HEK293 (cell line): ENCODE results near the gene GIPC1.
A peak's percentile ranks its signal among the peaks of the same experiment; 100 is the strongest.

Source experiments
- CTCF ChIA-PET: fragments of 350-600 bp; formaldehyde crosslinking; extraction: SDS; loops from one replicate; lab custom pipeline; 2021; ENCODE audit warnings: antibody characterized with exemption; lab: Yijun Ruan, JAX
- POLR2A ChIA-PET: fragments of 300-600 bp; formaldehyde crosslinking; extraction: SDS; loops from one replicate; lab custom pipeline; 2020; ENCODE audit warnings: antibody characterized with exemption, inconsistent platforms; lab: Yijun Ruan, JAX
- H3K27ac ChIP-seq: fragments of 200-500 bp; sonication (Bioruptor generic); 2 replicates; pipeline ENCODE4 v1.5.1; 2014; ENCODE audit warnings: low read depth, low read length, control low read depth, inconsistent platforms; ENCODE audit errors: extremely low read depth
- H3K36me3 ChIP-seq, 2 experiments: fragments of 200-500 bp in 1 of 2; sonication (Bioruptor generic) in 1 of 2; 1 replicate in 1 of 2; 2 replicates in 1 of 2; pipeline ENCODE4 v1.5.1; 2014 to 2017; ENCODE audit warnings: inconsistent platforms in 2 of 2, low read length in 2 of 2; ENCODE audit not compliant: control insufficient read depth in 2 of 2, insufficient read depth in 1 of 2
- H3K4me1 ChIP-seq: fragments of 200-500 bp; sonication (Bioruptor generic); 2 replicates; pipeline ENCODE4 v1.5.1; 2014; ENCODE audit warnings: mild to moderate bottlenecking, low read length, inconsistent platforms; ENCODE audit not compliant: control insufficient read depth, insufficient read depth
- H3K4me3 ChIP-seq: 2 replicates; pipeline ENCODE4 v1.5.1; 2011; ENCODE audit warnings: low read depth, mild to moderate bottlenecking, control low read depth, low read length, moderate library complexity
- H3K9me3 ChIP-seq: fragments of 200-500 bp; sonication (Bioruptor generic); 2 replicates; pipeline ENCODE4 v1.5.1; 2014; ENCODE audit warnings: low read depth, low read length, inconsistent platforms; ENCODE audit not compliant: control insufficient read depth, insufficient read depth
- GFI1B ChIP-seq: fragments of 450-650 bp; formaldehyde crosslinking; IDR thresholded peaks from 2 replicates; pipeline ENCODE4 v1.5.1; 2016; ENCODE audit warnings: missing biosample characterization, missing genetic modification characterization
- SALL2 ChIP-seq: fragments of 450-650 bp; formaldehyde crosslinking; IDR thresholded peaks from 2 replicates; pipeline ENCODE4 v1.5.0; 2017; ENCODE audit warnings: missing biosample characterization, mild to moderate bottlenecking, missing genetic modification characterization, borderline replicate concordance
- SCRT2 ChIP-seq: fragments of 450-650 bp; formaldehyde crosslinking; IDR thresholded peaks from 2 replicates; pipeline ENCODE4 v1.5.1; 2016; ENCODE audit warnings: missing biosample characterization, missing genetic modification characterization
- ZNF112 ChIP-seq: fragments of 450-650 bp; formaldehyde crosslinking; IDR thresholded peaks from 2 replicates; pipeline ENCODE4 v1.5.0; 2017; ENCODE audit warnings: missing biosample characterization, missing genetic modification characterization
- ZNF335 ChIP-seq: fragments of 450-650 bp; formaldehyde crosslinking; conservative IDR thresholded peaks from 2 replicates; pipeline ENCODE4 v1.5.1; 2016; ENCODE audit warnings: missing biosample characterization, missing genetic modification characterization
- ZNF341 ChIP-seq: fragments of 450-650 bp; formaldehyde crosslinking; IDR thresholded peaks from 2 replicates; pipeline ENCODE4; 2016; ENCODE audit warnings: low read depth, missing biosample characterization, missing genetic modification characterization
- ZNF416 ChIP-seq: fragments of 450-650 bp; formaldehyde crosslinking; IDR thresholded peaks from 2 replicates; pipeline ENCODE4 v1.5.1; 2016; ENCODE audit warnings: missing biosample characterization, missing genetic modification characterization
- ZNF433 ChIP-seq: fragments of 450-650 bp; formaldehyde crosslinking; IDR thresholded peaks from 2 replicates; pipeline ENCODE4 v1.5.1; 2016; ENCODE audit warnings: missing biosample characterization, missing genetic modification characterization, low read depth
- ZNF558 ChIP-seq: fragments of 450-650 bp; formaldehyde crosslinking; IDR thresholded peaks from 2 replicates; pipeline ENCODE4 v1.5.1; 2016; ENCODE audit warnings: missing biosample characterization, missing genetic modification characterization
- ZNF561 ChIP-seq: fragments of 450-650 bp; IDR thresholded peaks from 2 replicates; pipeline ENCODE4 v1.5.1; 2018; ENCODE audit warnings: missing biosample characterization, missing genetic modification characterization, borderline replicate concordance
- ZNF654 ChIP-seq: fragments of 450-650 bp; formaldehyde crosslinking; IDR thresholded peaks from 2 replicates; pipeline ENCODE4 v1.5.1; 2016; ENCODE audit warnings: low read depth, missing biosample characterization, missing genetic modification characterization
- ZNF664 ChIP-seq: fragments of 450-650 bp; formaldehyde crosslinking; IDR thresholded peaks from 2 replicates; pipeline ENCODE4 v1.5.1; 2016; ENCODE audit warnings: missing biosample characterization, missing genetic modification characterization
- ZNF76 ChIP-seq: fragments of 450-650 bp; formaldehyde crosslinking; IDR thresholded peaks from 2 replicates; pipeline ENCODE4; 2016; ENCODE audit warnings: low read depth, missing biosample characterization, missing genetic modification characterization, borderline replicate concordance
- TF ChIP-seq, protein P1 (sequence below): fragments of 450-650 bp; formaldehyde crosslinking; IDR thresholded peaks from 2 replicates; pipeline ENCODE4 v1.5.1; 2016; ENCODE audit warnings: missing biosample characterization, missing genetic modification characterization, borderline replicate concordance
- TF ChIP-seq, protein P2 (sequence below): fragments of 450-650 bp; formaldehyde crosslinking; IDR thresholded peaks from 2 replicates; pipeline ENCODE4 v1.5.1; 2016; ENCODE audit warnings: missing biosample characterization, missing genetic modification characterization, borderline replicate concordance
- TF ChIP-seq, protein P3 (sequence below): fragments of 450-650 bp; formaldehyde crosslinking; IDR thresholded peaks from 2 replicates; pipeline ENCODE4 v1.5.1; 2016; ENCODE audit warnings: missing biosample characterization, missing genetic modification characterization

Gene GIPC1

DNA sequence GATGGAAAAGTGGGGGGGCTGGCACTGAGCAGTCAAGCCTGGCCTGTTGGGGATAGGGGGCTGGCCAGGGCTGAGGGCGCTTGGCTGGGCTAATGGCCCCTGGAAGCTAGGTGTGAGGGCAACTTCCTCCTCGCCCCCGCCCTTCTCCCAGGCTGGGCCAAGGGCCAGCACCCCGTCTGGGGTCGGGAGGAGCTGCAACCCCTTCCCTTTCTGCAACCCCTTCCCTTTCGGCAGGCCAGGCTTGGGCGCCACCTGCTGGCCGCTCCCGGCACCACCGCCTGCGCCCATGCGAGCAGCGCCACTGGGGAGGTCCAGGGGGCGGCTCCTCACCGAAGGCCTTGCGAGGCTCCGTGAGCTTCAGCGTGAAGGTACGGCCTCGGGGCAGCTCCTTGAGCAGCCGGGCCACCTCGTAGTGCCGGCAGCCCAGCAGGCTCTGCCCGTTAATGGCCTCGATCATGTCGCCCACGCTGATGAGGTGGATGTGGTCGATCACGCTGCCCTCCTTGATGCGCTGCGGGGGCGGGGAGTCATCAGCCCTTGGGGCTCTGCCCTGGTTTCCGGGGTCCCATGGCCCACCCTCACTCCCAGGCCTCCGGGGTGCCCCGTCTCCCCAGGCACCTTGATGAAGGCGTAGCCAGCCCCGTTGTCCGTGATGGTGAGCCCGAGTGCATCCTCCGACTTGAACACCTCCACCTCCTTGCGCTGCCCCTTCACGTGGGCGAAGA, 15.8 kb downstream of the GIPC1 start (continued):
- TF ChIP-seq, protein P1, sequence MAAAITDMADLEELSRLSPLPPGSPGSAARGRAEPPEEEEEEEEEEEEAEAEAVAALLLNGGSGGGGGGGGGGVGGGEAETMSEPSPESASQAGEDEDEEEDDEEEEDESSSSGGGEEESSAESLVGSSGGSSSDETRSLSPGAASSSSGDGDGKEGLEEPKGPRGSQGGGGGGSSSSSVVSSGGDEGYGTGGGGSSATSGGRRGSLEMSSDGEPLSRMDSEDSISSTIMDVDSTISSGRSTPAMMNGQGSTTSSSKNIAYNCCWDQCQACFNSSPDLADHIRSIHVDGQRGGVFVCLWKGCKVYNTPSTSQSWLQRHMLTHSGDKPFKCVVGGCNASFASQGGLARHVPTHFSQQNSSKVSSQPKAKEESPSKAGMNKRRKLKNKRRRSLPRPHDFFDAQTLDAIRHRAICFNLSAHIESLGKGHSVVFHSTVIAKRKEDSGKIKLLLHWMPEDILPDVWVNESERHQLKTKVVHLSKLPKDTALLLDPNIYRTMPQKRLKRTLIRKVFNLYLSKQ (tag by site-specific recombination): no peak
- TF ChIP-seq ZNF76 (no peak), ZNF341 (tag by site-specific recombination) (no peak), SALL2 (no peak), ZNF664 (tag by site-specific recombination) (no peak), ZNF558 (tag by site-specific recombination) (no peak), ZNF561 (peak; percentile 61), ZNF433 (tag by site-specific recombination) (no peak), ZNF654 (peak; percentile 35), SCRT2 (tag by site-specific recombination) (no peak), GFI1B (no peak), ZNF112 (tag by site-specific recombination) (no peak), ZNF335 (tag by site-specific recombination) (no peak)
- TF ChIP-seq, protein P2, sequence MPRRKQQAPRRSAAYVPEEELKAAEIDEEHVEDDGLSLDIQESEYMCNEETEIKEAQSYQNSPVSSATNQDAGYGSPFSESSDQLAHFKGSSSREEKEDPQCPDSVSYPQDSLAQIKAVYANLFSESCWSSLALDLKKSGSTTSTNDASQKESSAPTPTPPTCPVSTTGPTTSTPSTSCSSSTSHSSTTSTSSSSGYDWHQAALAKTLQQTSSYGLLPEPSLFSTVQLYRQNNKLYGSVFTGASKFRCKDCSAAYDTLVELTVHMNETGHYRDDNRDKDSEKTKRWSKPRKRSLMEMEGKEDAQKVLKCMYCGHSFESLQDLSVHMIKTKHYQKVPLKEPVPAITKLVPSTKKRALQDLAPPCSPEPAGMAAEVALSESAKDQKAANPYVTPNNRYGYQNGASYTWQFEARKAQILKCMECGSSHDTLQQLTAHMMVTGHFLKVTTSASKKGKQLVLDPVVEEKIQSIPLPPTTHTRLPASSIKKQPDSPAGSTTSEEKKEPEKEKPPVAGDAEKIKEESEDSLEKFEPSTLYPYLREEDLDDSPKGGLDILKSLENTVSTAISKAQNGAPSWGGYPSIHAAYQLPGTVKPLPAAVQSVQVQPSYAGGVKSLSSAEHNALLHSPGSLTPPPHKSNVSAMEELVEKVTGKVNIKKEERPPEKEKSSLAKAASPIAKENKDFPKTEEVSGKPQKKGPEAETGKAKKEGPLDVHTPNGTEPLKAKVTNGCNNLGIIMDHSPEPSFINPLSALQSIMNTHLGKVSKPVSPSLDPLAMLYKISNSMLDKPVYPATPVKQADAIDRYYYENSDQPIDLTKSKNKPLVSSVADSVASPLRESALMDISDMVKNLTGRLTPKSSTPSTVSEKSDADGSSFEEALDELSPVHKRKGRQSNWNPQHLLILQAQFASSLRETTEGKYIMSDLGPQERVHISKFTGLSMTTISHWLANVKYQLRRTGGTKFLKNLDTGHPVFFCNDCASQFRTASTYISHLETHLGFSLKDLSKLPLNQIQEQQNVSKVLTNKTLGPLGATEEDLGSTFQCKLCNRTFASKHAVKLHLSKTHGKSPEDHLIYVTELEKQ (tag by site-specific recombination): no peak

DNA sequence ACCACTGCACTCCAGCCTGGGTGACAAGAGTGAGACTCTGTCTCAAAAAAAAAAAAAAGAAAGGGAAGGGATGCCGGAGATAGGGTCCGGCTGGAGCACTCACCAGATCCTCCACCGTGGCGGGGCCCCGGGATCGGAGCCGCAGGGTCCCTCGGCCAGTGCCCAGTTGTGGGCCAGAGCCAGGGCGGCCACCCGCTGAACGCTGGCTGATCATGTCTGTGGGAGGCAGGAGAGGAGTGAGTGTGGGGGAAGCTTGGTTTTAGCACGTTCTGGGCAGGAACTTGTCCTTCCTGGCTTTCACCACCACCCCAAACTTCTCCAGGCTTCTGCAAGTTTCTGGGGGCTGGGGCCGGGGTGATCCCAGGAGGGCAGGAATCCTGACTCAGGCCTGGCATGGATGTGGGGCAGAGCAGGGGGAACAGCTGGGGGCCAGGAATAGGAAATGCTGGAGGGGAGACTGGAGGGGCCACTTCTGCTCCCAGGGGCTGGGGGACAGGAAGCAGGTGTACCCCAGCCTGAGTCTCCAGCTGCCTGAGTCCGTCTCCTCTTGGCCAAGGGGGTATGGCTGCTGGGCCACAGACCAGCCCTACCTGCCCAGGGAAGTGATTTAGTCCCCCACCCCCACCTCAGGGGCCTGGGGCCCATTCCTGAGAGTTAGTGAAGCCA, 16.5 kb downstream of the GIPC1 start:
- CTCF ChIA-PET: interaction anchor here (0.5 to 3.2 kb wide), 26 partner anchors 7 to 768 kb away, joined by 3 to 23 read pairs (median 3); partner anchors contain the start of genes ADGRE5, ASF1B and GIPC1
- no peak for TF ChIP-seq ZNF416
- TF ChIP-seq, protein P3, sequence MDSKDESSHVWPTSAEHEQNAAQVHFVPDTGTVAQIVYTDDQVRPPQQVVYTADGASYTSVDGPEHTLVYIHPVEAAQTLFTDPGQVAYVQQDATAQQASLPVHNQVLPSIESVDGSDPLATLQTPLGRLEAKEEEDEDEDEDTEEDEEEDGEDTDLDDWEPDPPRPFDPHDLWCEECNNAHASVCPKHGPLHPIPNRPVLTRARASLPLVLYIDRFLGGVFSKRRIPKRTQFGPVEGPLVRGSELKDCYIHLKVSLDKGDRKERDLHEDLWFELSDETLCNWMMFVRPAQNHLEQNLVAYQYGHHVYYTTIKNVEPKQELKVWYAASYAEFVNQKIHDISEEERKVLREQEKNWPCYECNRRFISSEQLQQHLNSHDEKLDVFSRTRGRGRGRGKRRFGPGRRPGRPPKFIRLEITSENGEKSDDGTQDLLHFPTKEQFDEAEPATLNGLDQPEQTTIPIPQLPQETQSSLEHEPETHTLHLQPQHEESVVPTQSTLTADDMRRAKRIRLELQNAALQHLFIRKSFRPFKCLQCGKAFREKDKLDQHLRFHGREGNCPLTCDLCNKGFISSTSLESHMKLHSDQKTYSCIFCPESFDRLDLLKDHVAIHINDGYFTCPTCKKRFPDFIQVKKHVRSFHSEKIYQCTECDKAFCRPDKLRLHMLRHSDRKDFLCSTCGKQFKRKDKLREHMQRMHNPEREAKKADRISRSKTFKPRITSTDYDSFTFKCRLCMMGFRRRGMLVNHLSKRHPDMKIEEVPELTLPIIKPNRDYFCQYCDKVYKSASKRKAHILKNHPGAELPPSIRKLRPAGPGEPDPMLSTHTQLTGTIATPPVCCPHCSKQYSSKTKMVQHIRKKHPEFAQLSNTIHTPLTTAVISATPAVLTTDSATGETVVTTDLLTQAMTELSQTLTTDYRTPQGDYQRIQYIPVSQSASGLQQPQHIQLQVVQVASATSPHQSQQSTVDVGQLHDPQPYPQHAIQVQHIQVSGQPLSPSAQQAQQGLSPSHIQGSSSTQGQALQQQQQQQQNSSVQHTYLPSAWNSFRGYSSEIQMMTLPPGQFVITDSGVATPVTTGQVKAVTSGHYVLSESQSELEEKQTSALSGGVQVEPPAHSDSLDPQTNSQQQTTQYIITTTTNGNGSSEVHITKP (tag by site-specific recombination): peak; percentile 46; the same call in 1 of the 2 replicates
- POLR2A ChIA-PET: interaction anchor here (1.0 kb wide), 1 partner anchor 39 kb away, joined by 3 read pairs; the partner anchor contains the start of gene DNAJB1
- Histone ChIP-seq H3K4me1 (no peaks in the 10 kb centered on the region; the same call in 1 of the 2 replicates), H3K36me3 (peaks cover 0 to 40% of the 10 kb centered on the region in 2 experiments; a peak in 2 of 3 replicates), H3K4me3 (no peak overlapping the region), H3K9me3 (no peaks in the 10 kb centered on the region), H3K27ac (no peak overlapping the region)
